GM12878 (cell line): Measurements from ENCODE around the gene PPP1R1A. TPM values are rescaled to one million over a fixed set of nuclear protein-coding genes. Genes with fewer than 3 reads are reported as not detected.

ENCODE experiments used
- ATAC-seq: fragments of 200-7000 bp; cut with Tn5 transposase; 3 replicates; pipeline ENCODE4 v1.9.1; 2020; ENCODE audit warnings: mild to moderate bottlenecking, moderate library complexity
- BruUV-seq: library from RNA; stranded (reverse); fragments of 400-500 nt; replicated peaks from 2 replicates; lab custom pipeline; 2021; lab: Mats Ljungman, UMichigan
- CTCF ChIA-PET: fragments of 300-600 bp; sonication (Branson Sonifier 250); formaldehyde crosslinking; extraction: SDS; loops from one replicate; lab custom pipeline; 2021; ENCODE audit warnings: inconsistent platforms; lab: Yijun Ruan, JAX
- POLR2A ChIA-PET: fragments of 350-600 bp; formaldehyde crosslinking; extraction: SDS; loops from one replicate; lab custom pipeline; 2021; ENCODE audit warnings: inconsistent platforms; lab: Charles Lee
- RAD21 ChIA-PET: fragments of 300-600 bp; sonication (Branson Sonifier 250); formaldehyde crosslinking; loops from one replicate; lab custom pipeline; 2023; ENCODE audit warnings: antibody characterized with exemption; ENCODE audit not compliant: unreplicated experiment; lab: Charles Lee
- SMC1A ChIA-PET: fragments of 300-600 bp; sonication (Branson Sonifier 250); formaldehyde crosslinking; loops from one replicate; lab custom pipeline; 2023; ENCODE audit not compliant: unreplicated experiment, uncharacterized antibody; lab: Charles Lee
- DNase-seq: peaks from one replicate; pipeline ENCODE4 v3.0.0-alpha.2; 2011; ENCODE audit warnings: low read depth, low spot score
- FAIRE-seq: peaks from 3 replicates; lab custom pipeline; 2011; peaks lifted over from hg19 to GRCh38; lab: Jason Lieb, UNC
- H2AFZ ChIP-seq: 2 replicates; pipeline ENCODE4 v1.6.0; 2011; ENCODE audit warnings: low read depth, low read length, control low read depth; ENCODE audit not compliant: control insufficient read depth
- H3K27ac ChIP-seq: 2 replicates; pipeline ENCODE4 v1.5.1; 2011; ENCODE audit warnings: control low read depth; ENCODE audit not compliant: control insufficient read depth, insufficient read depth
- H3K27me3 ChIP-seq, 2 experiments: replicated peaks in 1 of 2; 2 replicates each; pipeline versions ENCODE4 v1.6.0 to v1.6.1; 2011; ENCODE audit warnings: low read length in 1 of 2; ENCODE audit not compliant: control insufficient read depth in 2 of 2, insufficient read depth in 2 of 2
- H3K36me3 ChIP-seq, 2 experiments: 2 replicates each; pipeline ENCODE4 v1.5.1; 2011; ENCODE audit warnings: low read length in 1 of 2; ENCODE audit not compliant: control insufficient read depth in 2 of 2, insufficient read depth in 2 of 2
- H3K4me1 ChIP-seq: 2 replicates; pipeline ENCODE4 v1.6.1; 2011; ENCODE audit warnings: mild to moderate bottlenecking, low read length, moderate library complexity, mixed read lengths; ENCODE audit not compliant: control insufficient read depth, insufficient read depth
- H3K4me2 ChIP-seq: 2 replicates; pipeline ENCODE4 v1.6.0; 2011; ENCODE audit warnings: control low read depth; ENCODE audit not compliant: control insufficient read depth, insufficient read depth
- H3K4me3 ChIP-seq: fragments of 200-600 bp; sonication (generic); 2 replicates; pipeline ENCODE4 v1.5.1; 2016
- H3K79me2 ChIP-seq: 2 replicates; pipeline ENCODE4 v1.6.0; 2011; ENCODE audit warnings: low read length; ENCODE audit not compliant: control insufficient read depth, insufficient read depth
- H3K9ac ChIP-seq: 2 replicates; pipeline ENCODE4 v1.8.0; 2011; ENCODE audit warnings: low read length, control low read depth, mixed read lengths; ENCODE audit not compliant: control insufficient read depth, insufficient read depth
- H3K9me3 ChIP-seq: replicated peaks from 3 replicates; pipeline ENCODE4 v1.5.1; 2011; ENCODE audit warnings: mild to moderate bottlenecking, low read length; ENCODE audit not compliant: control insufficient read depth, insufficient read depth
- H4K20me1 ChIP-seq: 2 replicates; pipeline ENCODE4 v1.6.0; 2011; ENCODE audit not compliant: control insufficient read depth, insufficient read depth
- ATF7 ChIP-seq: fragments of 450-650 bp; IDR thresholded peaks from 2 replicates; pipeline ENCODE4 v1.6.1; 2016; ENCODE audit warnings: low read depth, mild to moderate bottlenecking
- ETV6 ChIP-seq, 2 experiments: fragments of 450-650 bp in 1 of 2; IDR thresholded peaks in 1 of 2; conservative IDR thresholded peaks in 1 of 2; 2 replicates each; pipeline ENCODE4 v1.6.1; 2014; ENCODE audit warnings: antibody characterized with exemption in 1 of 2, borderline replicate concordance in 1 of 2, low read depth in 1 of 2, mild to moderate bottlenecking in 1 of 2, moderate library complexity in 1 of 2
- NFIC ChIP-seq: IDR thresholded peaks from 2 replicates; pipeline ENCODE4 v1.6.1; 2012; ENCODE audit warnings: low read depth, mild to moderate bottlenecking, inconsistent platforms, low read length, moderate library complexity
- SREBF2 ChIP-seq: IDR thresholded peaks from 2 replicates; pipeline ENCODE4 v1.6.1; 2012; ENCODE audit warnings: mild to moderate bottlenecking, low read length
- TAF1 ChIP-seq: IDR thresholded peaks from 2 replicates; pipeline ENCODE4 v1.6.1; 2011; ENCODE audit warnings: mild to moderate bottlenecking, low read depth, low read length, borderline replicate concordance
- ZNF592 ChIP-seq: fragments of 450-650 bp; IDR thresholded peaks from 2 replicates; pipeline ENCODE4 v1.6.1; 2017; ENCODE audit warnings: mild to moderate bottlenecking, moderate library complexity
- WGBS: methylation state at CpG from one replicate; pipeline ENCODE4 v1.1.6; 2016; ENCODE audit warnings: low lambda C conversion rate; ENCODE audit not compliant: insufficient replicate concordance, insufficient coverage; ENCODE audit errors: missing lambda C conversion rate; 5-methylcytosine and 5-hydroxymethylcytosine counted together
- in situ Hi-C: fragments of 300-500 bp; cut with MboI; formaldehyde crosslinking; loops from 9 replicates; pipeline ENCODE4 v1.14.3; 2018; ENCODE audit warnings: mixed read lengths
- intact Hi-C: fragments of 100-400 bp; cut with micrococcal nuclease; formaldehyde crosslinking; loops from one replicate; pipeline ENCODE4 v1.14.2; 2022; ENCODE audit not compliant: unreplicated experiment
- polyA plus RNA-seq, 11 experiments: library from polyadenylated mRNA; depleted of rRNA in 4 of 11; unstranded in 6 of 11; stranded (reverse) in 5 of 11; fragments of >200 nt; fragmentation: Nextera tagmentation in 4 of 11; fragmentation: Illumina TruSeq in 1 of 11; extraction: Ambion mirVana in 4 of 11; extraction: Trizol in 1 of 11; gene quantifications; 1 replicate in 1 of 11; 2 replicates in 10 of 11; pipeline versions ENCODE4 v1.2.1 to v1.2.3, GENCODE V29; 2011 to 2016; ENCODE audit warnings: inconsistent platforms in 2 of 11, missing spikeins in 2 of 11, low read depth in 1 of 11
- total RNA-seq, 4 experiments: library from RNA; depleted of rRNA in 3 of 4; stranded (reverse); fragments of >200 nt in 3 of 4; fragmentation: Illumina TruSeq in 1 of 4; extraction: Trizol in 1 of 4; gene quantifications; 2 replicates each; pipeline versions ENCODE4 v1.2.1 to v1.2.3, GENCODE V29; 2013 to 2021
- TF ChIP-seq, protein P1 (sequence below): fragments of 450-650 bp; formaldehyde crosslinking; IDR thresholded peaks from 2 replicates; pipeline ENCODE4 v1.5.0; 2022; ENCODE audit warnings: mild to moderate bottlenecking, missing genetic modification characterization

The PPP1R1A gene
- total and polyA plus RNA-seq, 10 of the 15 experiments (the other 5 are each of a cell fraction or from before 2014, with no cell fraction given) = 0.03 to 0.08 (median 0.07) TPM; not detected in 7

DNA sequence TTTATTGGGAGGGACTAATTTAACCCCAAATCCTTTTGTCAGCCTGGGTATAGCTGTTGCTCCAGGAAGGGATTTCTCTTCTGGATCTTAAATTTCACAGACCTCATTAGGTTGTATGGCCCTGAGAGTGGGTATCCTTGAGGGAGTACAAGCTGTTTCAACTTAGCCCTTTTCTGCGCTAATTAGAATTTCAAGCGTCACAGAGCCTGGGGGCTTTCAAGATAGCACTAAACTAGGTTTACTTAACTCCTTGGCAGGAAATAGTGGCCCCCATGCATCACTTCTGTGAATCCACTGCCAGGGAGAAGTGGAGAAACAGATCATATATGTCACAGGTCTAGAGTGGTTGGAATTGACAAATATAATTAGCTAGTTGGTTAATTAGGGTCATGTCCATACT is 44.9 kb downstream of the PPP1R1A start:
- Histone ChIP-seq H4K20me1 (no peaks in the 10 kb centered on the region), H3K79me2 (no peaks in the 10 kb centered on the region), H3K4me2 (no peak overlapping the region), H3K9ac (no peak overlapping the region), H3K4me1 (no peaks in the 10 kb centered on the region), H3K27me3 (no peaks in the 10 kb centered on the region), H3K27ac (no peak overlapping the region), H3K9me3 (no peaks in the 10 kb centered on the region), H3K4me3 (no peak overlapping the region), H2AFZ (no peak overlapping the region), H3K36me3 (peaks cover 7 to 21% of the 10 kb centered on the region in 2 experiments)
- no peak for TF ChIP-seq ETV6 (conservative IDR thresholded peaks at IDR 0.05 in 1 of 2, IDR thresholded peaks at IDR 0.05 in 1 of 2; ENCODE audit: borderline replicate concordance in 1 of 2, low read depth in 1 of 2)
- no peak for FAIRE-seq
- POLR2A ChIA-PET = no interaction called here
- intact Hi-C loops (no loop called here), in situ Hi-C loops (no loop called here)
- no TSS peak for BruUV-seq
- WGBS = 98% methylated on average over 2 of the region's 2 CpGs
- RAD21 ChIA-PET = no interaction called here
- ATAC-seq = no peak
- SMC1A ChIA-PET = no interaction called here
- DNase-seq = no peak
- CTCF ChIA-PET = interaction anchor here (0.7 to 2.4 kb wide), 4 partner anchors 13 to 150 kb away, joined by 3 to 6 read pairs (median 3); no protein-coding TSS in a partner anchor

DNA sequence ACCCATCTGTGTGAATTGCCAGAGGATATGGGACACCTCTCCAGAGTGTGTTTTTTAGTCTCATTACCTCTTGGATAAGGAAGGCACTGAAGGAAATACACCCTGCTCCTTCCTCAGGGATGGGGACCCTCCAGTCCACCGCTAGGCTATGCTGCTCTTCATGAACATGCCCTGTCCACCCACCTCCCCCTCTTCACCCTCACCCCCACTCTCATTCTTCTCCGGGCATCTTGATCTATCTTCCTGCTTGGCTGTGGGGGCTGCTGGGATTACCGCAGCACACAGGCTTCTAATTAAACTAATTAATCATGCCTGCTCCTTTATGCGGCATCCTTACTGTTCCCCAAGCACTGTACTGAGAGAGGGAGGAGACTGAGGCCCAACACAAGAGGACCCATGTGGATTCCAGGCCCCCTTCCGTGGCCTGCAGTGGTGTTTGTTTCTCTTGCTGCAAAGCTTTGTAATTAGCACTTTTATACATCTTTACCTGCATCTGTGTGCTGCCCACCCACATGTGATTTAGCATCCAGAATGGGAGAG is 46.6 kb downstream of the PPP1R1A start:
- no peak for FAIRE-seq
- TF ChIP-seq, protein P1, sequence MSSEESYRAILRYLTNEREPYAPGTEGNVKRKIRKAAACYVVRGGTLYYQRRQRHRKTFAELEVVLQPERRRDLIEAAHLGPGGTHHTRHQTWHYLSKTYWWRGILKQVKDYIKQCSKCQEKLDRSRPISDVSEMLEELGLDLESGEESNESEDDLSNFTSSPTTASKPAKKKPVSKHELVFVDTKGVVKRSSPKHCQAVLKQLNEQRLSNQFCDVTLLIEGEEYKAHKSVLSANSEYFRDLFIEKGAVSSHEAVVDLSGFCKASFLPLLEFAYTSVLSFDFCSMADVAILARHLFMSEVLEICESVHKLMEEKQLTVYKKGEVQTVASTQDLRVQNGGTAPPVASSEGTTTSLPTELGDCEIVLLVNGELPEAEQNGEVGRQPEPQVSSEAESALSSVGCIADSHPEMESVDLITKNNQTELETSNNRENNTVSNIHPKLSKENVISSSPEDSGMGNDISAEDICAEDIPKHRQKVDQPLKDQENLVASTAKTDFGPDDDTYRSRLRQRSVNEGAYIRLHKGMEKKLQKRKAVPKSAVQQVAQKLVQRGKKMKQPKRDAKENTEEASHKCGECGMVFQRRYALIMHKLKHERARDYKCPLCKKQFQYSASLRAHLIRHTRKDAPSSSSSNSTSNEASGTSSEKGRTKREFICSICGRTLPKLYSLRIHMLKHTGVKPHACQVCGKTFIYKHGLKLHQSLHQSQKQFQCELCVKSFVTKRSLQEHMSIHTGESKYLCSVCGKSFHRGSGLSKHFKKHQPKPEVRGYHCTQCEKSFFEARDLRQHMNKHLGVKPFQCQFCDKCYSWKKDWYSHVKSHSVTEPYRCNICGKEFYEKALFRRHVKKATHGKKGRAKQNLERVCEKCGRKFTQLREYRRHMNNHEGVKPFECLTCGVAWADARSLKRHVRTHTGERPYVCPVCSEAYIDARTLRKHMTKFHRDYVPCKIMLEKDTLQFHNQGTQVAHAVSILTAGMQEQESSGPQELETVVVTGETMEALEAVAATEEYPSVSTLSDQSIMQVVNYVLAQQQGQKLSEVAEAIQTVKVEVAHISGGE (CRISPR knock-in tag) = no peak
- no peak for TF ChIP-seq ZNF592
- TF ChIP-seq TAF1 = no peak
- no peak for TF ChIP-seq ATF7
- no peak for TF ChIP-seq SREBF2
- TF ChIP-seq NFIC = no peak

More for the DNA sequence above, 46.6 kb downstream of the PPP1R1A start:
- in situ Hi-C loops (no loop called here), intact Hi-C loops (no loop called here)
- no TSS peak for BruUV-seq
- Histone ChIP-seq H3K4me2 (no peak overlapping the region), H3K27me3 (no peaks in the 10 kb centered on the region), H3K9me3 (no peaks in the 10 kb centered on the region), H3K4me3 (no peak overlapping the region), H2AFZ (no peak overlapping the region), H3K79me2 (no peaks in the 10 kb centered on the region), H3K27ac (no peak overlapping the region), H3K36me3 (peaks cover 8 to 30% of the 10 kb centered on the region in 2 experiments), H4K20me1 (no peaks in the 10 kb centered on the region), H3K4me1 (no peaks in the 10 kb centered on the region), H3K9ac (no peak overlapping the region)
- WGBS = over 99% methylated on average over 4 of the region's 5 CpGs
- DNase-seq (no peak), ATAC-seq (no peak)
- CTCF ChIA-PET = interaction anchor here (2.4 kb wide), 1 partner anchor 14 kb away, joined by 6 read pairs; no protein-coding TSS in a partner anchor
- SMC1A ChIA-PET = no interaction called here
- POLR2A ChIA-PET = interaction anchor here (0.5 kb wide), 2 partner anchors 23 to 44 kb away, joined by 3 read pairs; no protein-coding TSS in a partner anchor
- RAD21 ChIA-PET = no interaction called here
